Measurements from ENCODE around the gene PRR23E. TPM values are rescaled to one million over a fixed set of nuclear protein-coding genes. Genes with fewer than 3 reads are reported as not detected.

PRR23E gene
- total and polyA plus RNA-seq, 7 donors, result not detected

GRCh38 chr3:127185962-127186674 lies 6.8 kb upstream of the PRR23E start:
- no peak overlapping the region for H3K27ac ChIP-seq
- WGBS, 2 donors, result 60 to 84% methylated on average over 4 of the region's 4 CpGs
- no peaks in the 10 kb centered on the region for H3K27me3 ChIP-seq
- TF ChIP-seq, protein P1, sequence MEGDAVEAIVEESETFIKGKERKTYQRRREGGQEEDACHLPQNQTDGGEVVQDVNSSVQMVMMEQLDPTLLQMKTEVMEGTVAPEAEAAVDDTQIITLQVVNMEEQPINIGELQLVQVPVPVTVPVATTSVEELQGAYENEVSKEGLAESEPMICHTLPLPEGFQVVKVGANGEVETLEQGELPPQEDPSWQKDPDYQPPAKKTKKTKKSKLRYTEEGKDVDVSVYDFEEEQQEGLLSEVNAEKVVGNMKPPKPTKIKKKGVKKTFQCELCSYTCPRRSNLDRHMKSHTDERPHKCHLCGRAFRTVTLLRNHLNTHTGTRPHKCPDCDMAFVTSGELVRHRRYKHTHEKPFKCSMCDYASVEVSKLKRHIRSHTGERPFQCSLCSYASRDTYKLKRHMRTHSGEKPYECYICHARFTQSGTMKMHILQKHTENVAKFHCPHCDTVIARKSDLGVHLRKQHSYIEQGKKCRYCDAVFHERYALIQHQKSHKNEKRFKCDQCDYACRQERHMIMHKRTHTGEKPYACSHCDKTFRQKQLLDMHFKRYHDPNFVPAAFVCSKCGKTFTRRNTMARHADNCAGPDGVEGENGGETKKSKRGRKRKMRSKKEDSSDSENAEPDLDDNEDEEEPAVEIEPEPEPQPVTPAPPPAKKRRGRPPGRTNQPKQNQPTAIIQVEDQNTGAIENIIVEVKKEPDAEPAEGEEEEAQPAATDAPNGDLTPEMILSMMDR (IDR thresholded peaks at IDR 0.05), result no peak
- TF ChIP-seq EP300 (IDR thresholded peaks at IDR 0.05) (no peak), POLR2AphosphoS5 (IDR thresholded peaks at IDR 0.05) (no peak), POLR2A (IDR thresholded peaks at IDR 0.05) (no peak)
- no peak for DNase-seq
- H3K9me3 ChIP-seq, result no peaks in the 10 kb centered on the region
- intact Hi-C loops (cut with DNase I), result no loop called here
- H3K36me3 ChIP-seq, result no peaks in the 10 kb centered on the region
- H3K4me3 ChIP-seq, result no peak overlapping the region
- no peaks in the 10 kb centered on the region for H3K4me1 ChIP-seq

GRCh38 chr3:127187316-127187715 lies 5.6 kb upstream of the PRR23E start:
- no peaks in the 10 kb centered on the region for H3K36me3 ChIP-seq
- WGBS, 2 donors, result 83 to 94% methylated on average over 1 of the region's 1 CpG
- intact Hi-C loops (cut with DNase I), result no loop called here

DNA sequence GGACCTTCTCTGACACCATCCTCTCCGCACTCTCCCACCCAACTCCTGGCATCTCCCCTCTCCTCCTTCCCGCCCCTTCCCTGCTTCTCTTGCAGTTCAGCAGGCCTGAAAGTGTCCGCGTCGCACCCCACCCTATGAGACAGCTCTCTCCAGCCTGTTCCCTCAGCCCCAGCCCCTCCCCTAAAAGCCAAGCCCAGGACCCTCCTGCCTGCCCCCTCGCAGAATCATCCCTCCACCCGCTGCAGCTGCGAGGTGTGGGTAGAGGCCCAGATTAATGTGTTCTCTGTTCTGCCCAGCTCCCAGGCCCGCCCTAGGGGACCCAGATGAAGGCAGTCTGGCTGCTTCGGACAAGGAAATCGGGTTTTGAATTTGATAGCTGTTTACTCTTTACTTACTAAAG lies 410 bp downstream of the PRR23E start:
- Histone ChIP-seq H3K36me3 (no peaks in the 10 kb centered on the region), H3K27me3 (peaks cover 0 to 10% (median 5%) of the 10 kb centered on the region in 3 donors), H3K4me3 (no peak overlapping the region), H3K4me1 (no peaks in the 10 kb centered on the region), H3K27ac (no peak overlapping the region), H3K9me3 (peaks cover 0 to 6% (median 0%) of the 10 kb centered on the region in 4 donors)
- intact Hi-C loops (cut with DNase I), result no loop called here
- WGBS, 2 donors, result 79 to 82% methylated on average over 11 of the region's 11 CpGs
- peak; percentile 40 for DNase-seq
- TF ChIP-seq POLR2AphosphoS5 (IDR thresholded peaks at IDR 0.05), result no peak
- TF ChIP-seq, protein P1 (IDR thresholded peaks at IDR 0.05), result no peak

More at GRCh38 chr3:127187316-127187715, 5.6 kb upstream of the PRR23E start:
- H3K4me1 ChIP-seq, result no peaks in the 10 kb centered on the region
- no peaks in the 10 kb centered on the region for H3K27me3 ChIP-seq
- peaks cover 0 to 6% (median 0%) of the 10 kb centered on the region in 4 donors for H3K9me3 ChIP-seq
- no peak overlapping the region for H3K4me3 ChIP-seq
- no peak for DNase-seq
- no peak for TF ChIP-seq POLR2AphosphoS5 (IDR thresholded peaks at IDR 0.05)
- TF ChIP-seq, protein P1 (IDR thresholded peaks at IDR 0.05), result no peak
- no peak overlapping the region for H3K27ac ChIP-seq

DNA sequence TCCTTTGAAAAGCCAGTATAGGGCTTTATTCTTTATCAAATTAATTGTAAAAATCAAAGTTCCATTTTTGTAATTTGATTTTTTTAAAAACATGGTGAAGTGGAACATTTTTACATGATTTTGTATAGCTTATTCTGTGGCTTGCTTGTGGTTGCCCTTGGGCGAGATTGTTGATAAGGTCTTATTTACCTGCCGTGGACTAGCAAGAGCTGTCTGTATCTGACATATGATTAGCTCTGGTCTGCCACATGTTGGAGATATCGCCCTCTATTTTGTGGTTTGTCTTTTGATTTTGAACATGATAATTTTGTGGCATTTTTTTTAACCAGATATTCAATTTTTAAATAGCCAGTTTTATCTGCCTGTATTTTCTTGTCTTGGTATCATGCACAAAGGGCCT lies 844 bp downstream of the PRR23E start:
- TF ChIP-seq POLR2AphosphoS5 (IDR thresholded peaks at IDR 0.05) (no peak), EP300 (IDR thresholded peaks at IDR 0.05) (no peak)
- TF ChIP-seq, protein P1 (IDR thresholded peaks at IDR 0.05), result no peak
- intact Hi-C loops (cut with DNase I), result no loop called here
- 59 to 75% methylated on average over 3 of the region's 3 CpGs for WGBS, 2 donors
- H3K27ac ChIP-seq, result no peak overlapping the region
- H3K27me3 ChIP-seq, result peaks cover 0 to 14% (median 5%) of the 10 kb centered on the region in 3 donors
- no peak overlapping the region for H3K4me3 ChIP-seq
- no peak for DNase-seq
- H3K9me3 ChIP-seq, result peaks cover 0 to 6% (median 0%) of the 10 kb centered on the region in 4 donors
- H3K36me3 ChIP-seq, result no peaks in the 10 kb centered on the region
- H3K4me1 ChIP-seq, result no peaks in the 10 kb centered on the region
